ENCODE results near the gene TSKU.
A peak's percentile ranks its signal among the peaks of the same experiment; 100 is the strongest.

GRCh38 chr11:76835928-76836612 is 52.9 kb downstream of the TSKU start:
- TF ChIP-seq POLR2A (IDR thresholded peaks at IDR 0.05) (no peak), CTCF (IDR thresholded peaks at IDR 0.05) (no peak), POLR2AphosphoS5 (IDR thresholded peaks at IDR 0.05) (peak in 1 of 3 donors; percentile 34)
